Measurements from ENCODE around the gene QSER1.
"Not testable (repeated sequence)": the region's sequence is repeated elsewhere in the genome, so short reads cannot be mapped to it uniquely, and the experiment has no call there.

Gene QSER1

DNA sequence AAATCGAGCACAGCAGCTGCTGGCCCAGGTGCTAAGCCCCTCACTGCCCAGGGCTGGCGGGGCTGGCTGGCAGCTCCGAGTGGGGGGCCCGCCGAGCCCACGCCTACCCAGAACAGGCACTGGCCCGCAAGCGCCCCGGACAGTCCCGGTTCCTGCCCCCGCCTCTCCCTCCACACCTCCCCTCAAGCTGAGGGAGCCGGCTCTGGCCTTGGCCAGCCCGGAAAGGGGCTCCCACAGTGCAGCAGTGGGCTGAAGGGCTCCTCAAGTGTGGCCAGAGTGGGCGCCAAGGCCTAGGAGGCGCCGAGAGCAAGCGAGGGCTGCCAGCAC, 4.3 kb upstream of the QSER1 start:
- H3K9me3 ChIP-seq (ENCODE audit: control insufficient read depth in 5 of 5, low read length in 5 of 5); H3K9ac ChIP-seq (ENCODE audit: low read length in 5 of 5); H3K4me3 ChIP-seq (ENCODE audit: low read depth in 1 of 5, low read length in 5 of 5); H3K36me3 ChIP-seq (ENCODE audit: control insufficient read depth in 5 of 5, insufficient read depth in 5 of 5, low read length in 5 of 5); H3K27me3 ChIP-seq (ENCODE audit: control insufficient read depth in 5 of 5, insufficient read depth in 4 of 5, low read length in 5 of 5); H3K27ac ChIP-seq (ENCODE audit: low read depth, low read length): not testable (repeated sequence)
- peaks cover 0 to 11% (median 9%) of the 10 kb centered on the region in 5 donors for H3K4me1 ChIP-seq (ENCODE audit: control insufficient read depth in 5 of 5, insufficient read depth in 5 of 5, low read length in 5 of 5)

DNA sequence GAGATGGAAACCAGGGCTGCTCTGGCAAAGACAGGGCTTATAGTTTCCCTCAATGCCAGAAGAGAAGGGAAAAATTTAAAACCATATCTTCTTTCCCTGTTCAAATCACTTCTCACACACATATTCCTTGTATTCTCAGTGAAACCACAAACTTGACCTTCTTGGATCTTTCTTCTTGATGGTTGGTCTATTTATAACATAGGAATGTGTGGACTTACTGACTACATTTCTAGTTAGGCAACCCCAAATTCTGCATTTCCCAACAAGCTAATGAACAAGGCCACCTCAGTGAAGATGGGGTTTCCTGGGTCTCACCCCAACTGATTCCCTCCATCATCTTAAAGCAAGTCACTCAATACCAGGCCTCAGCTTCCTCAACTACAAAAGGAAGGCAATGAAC, 3.8 kb upstream of the QSER1 start:
- Histone ChIP-seq H3K9me3 (ENCODE audit: control insufficient read depth in 5 of 5, low read length in 5 of 5) (no peaks in the 10 kb centered on the region), H3K4me3 (ENCODE audit: low read depth in 1 of 5, low read length in 5 of 5) (no peak overlapping the region), H3K4me1 (ENCODE audit: control insufficient read depth in 5 of 5, insufficient read depth in 5 of 5, low read length in 5 of 5) (peaks cover 0 to 14% (median 9%) of the 10 kb centered on the region in 5 donors), H3K27ac (ENCODE audit: low read depth, low read length) (no peak overlapping the region), H3K36me3 (ENCODE audit: control insufficient read depth in 5 of 5, insufficient read depth in 5 of 5, low read length in 5 of 5) (no peaks in the 10 kb centered on the region), H3K27me3 (ENCODE audit: control insufficient read depth in 5 of 5, insufficient read depth in 4 of 5, low read length in 5 of 5) (no peaks in the 10 kb centered on the region), H3K9ac (ENCODE audit: low read length in 5 of 5) (no peak overlapping the region)

GRCh38 chr11:32890843-32891656, 1.6 kb upstream of the QSER1 start:
- no peak overlapping the region for H3K4me3 ChIP-seq (ENCODE audit: low read depth in 1 of 5, low read length in 5 of 5)
- peak overlapping the region in 1 of 5 donors; percentile 84 for H3K9ac ChIP-seq (ENCODE audit: low read length in 5 of 5)
- no peaks in the 10 kb centered on the region for H3K27me3 ChIP-seq (ENCODE audit: control insufficient read depth in 5 of 5, insufficient read depth in 4 of 5, low read length in 5 of 5)

DNA sequence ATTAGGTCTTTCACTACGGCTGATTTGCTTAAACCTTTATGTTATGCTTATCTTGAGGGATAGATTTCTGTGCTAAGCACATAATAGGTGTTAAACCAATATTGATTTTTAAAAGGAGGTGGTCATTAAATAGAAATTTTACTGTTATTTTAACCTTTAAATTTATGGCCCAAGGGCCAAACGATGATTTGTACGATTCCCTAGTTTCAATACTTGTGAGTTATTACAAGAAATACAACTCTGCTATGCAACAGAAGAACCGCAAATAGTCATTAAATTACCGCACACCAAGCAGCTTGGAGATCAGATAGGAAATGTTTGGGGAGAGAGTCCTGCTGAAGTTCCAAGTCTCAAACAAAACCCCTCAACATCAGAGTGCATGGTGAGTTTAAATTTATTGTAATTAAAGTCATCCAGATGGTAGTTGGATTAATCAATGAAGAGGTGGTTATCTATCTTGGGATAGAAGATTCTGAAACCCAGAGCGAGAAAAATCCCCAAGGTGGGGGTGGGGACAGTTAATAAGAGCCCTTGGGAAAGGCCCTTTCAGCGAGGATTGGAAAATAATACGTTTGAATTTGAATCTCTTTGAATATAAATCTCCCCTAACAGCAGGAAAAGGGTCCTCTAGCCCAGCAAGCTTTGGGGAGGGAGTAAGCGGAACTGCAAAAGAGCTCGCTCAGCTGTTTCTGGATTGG, 805 bp upstream of the QSER1 start:
- H3K9me3 ChIP-seq (ENCODE audit: control insufficient read depth in 5 of 5, low read length in 5 of 5), result no peaks in the 10 kb centered on the region

More at GRCh38 chr11:32890843-32891656, 1.6 kb upstream of the QSER1 start:
- Histone ChIP-seq H3K9me3 (ENCODE audit: control insufficient read depth in 5 of 5, low read length in 5 of 5) (no peaks in the 10 kb centered on the region), H3K36me3 (ENCODE audit: control insufficient read depth in 5 of 5, insufficient read depth in 5 of 5, low read length in 5 of 5) (no peaks in the 10 kb centered on the region), H3K27ac (ENCODE audit: low read depth, low read length) (no peak overlapping the region), H3K4me1 (ENCODE audit: control insufficient read depth in 5 of 5, insufficient read depth in 5 of 5, low read length in 5 of 5) (peaks cover 0 to 23% (median 18%) of the 10 kb centered on the region in 5 donors)

GRCh38 chr11:32893093-32893342, 407 bp downstream of the QSER1 start:
- peak overlapping the region in 4 of 5 donors; percentile 78 to 86 (median 82) for H3K4me3 ChIP-seq (ENCODE audit: low read depth in 1 of 5, low read length in 5 of 5)
- no peaks in the 10 kb centered on the region for H3K36me3 ChIP-seq (ENCODE audit: control insufficient read depth in 5 of 5, insufficient read depth in 5 of 5, low read length in 5 of 5)
- H3K27me3 ChIP-seq (ENCODE audit: control insufficient read depth in 5 of 5, insufficient read depth in 4 of 5, low read length in 5 of 5), result no peaks in the 10 kb centered on the region
- peak overlapping the region in 4 of 5 donors; percentile 70 to 89 (median 84) for H3K9ac ChIP-seq (ENCODE audit: low read length in 5 of 5)
- peaks cover 0 to 23% (median 18%) of the 10 kb centered on the region in 5 donors for H3K4me1 ChIP-seq (ENCODE audit: control insufficient read depth in 5 of 5, insufficient read depth in 5 of 5, low read length in 5 of 5)
- no peaks in the 10 kb centered on the region for H3K9me3 ChIP-seq (ENCODE audit: control insufficient read depth in 5 of 5, low read length in 5 of 5)
- peak overlapping the region; percentile 72 for H3K27ac ChIP-seq (ENCODE audit: low read depth, low read length)

More for the DNA sequence above, 805 bp upstream of the QSER1 start:
- peak overlapping the region; percentile 76 to 93 (median 89) for H3K9ac ChIP-seq (ENCODE audit: low read length in 5 of 5)
- H3K4me3 ChIP-seq (ENCODE audit: low read depth in 1 of 5, low read length in 5 of 5), result peak overlapping the region; percentile 80 to 90 (median 85)
- peak overlapping the region; percentile 89 for H3K27ac ChIP-seq (ENCODE audit: low read depth, low read length)
- no peaks in the 10 kb centered on the region for H3K36me3 ChIP-seq (ENCODE audit: control insufficient read depth in 5 of 5, insufficient read depth in 5 of 5, low read length in 5 of 5)
- no peaks in the 10 kb centered on the region for H3K27me3 ChIP-seq (ENCODE audit: control insufficient read depth in 5 of 5, insufficient read depth in 4 of 5, low read length in 5 of 5)
- peaks cover 0 to 23% (median 18%) of the 10 kb centered on the region in 5 donors for H3K4me1 ChIP-seq (ENCODE audit: control insufficient read depth in 5 of 5, insufficient read depth in 5 of 5, low read length in 5 of 5)

GRCh38 chr11:32893343-32894148, 935 bp downstream of the QSER1 start:
- H3K36me3 ChIP-seq (ENCODE audit: control insufficient read depth in 5 of 5, insufficient read depth in 5 of 5, low read length in 5 of 5), result no peaks in the 10 kb centered on the region
- peak overlapping the region; percentile 72 for H3K27ac ChIP-seq (ENCODE audit: low read depth, low read length)
- H3K9ac ChIP-seq (ENCODE audit: low read length in 5 of 5), result peak overlapping the region; percentile 38 to 89 (median 82)
- H3K27me3 ChIP-seq (ENCODE audit: control insufficient read depth in 5 of 5, insufficient read depth in 4 of 5, low read length in 5 of 5), result no peaks in the 10 kb centered on the region
- H3K4me3 ChIP-seq (ENCODE audit: low read depth in 1 of 5, low read length in 5 of 5), result peak overlapping the region; percentile 78 to 83 (median 82)
- H3K9me3 ChIP-seq (ENCODE audit: control insufficient read depth in 5 of 5, low read length in 5 of 5), result no peaks in the 10 kb centered on the region
- H3K4me1 ChIP-seq (ENCODE audit: control insufficient read depth in 5 of 5, insufficient read depth in 5 of 5, low read length in 5 of 5), result peaks cover 0 to 23% (median 18%) of the 10 kb centered on the region in 5 donors

DNA sequence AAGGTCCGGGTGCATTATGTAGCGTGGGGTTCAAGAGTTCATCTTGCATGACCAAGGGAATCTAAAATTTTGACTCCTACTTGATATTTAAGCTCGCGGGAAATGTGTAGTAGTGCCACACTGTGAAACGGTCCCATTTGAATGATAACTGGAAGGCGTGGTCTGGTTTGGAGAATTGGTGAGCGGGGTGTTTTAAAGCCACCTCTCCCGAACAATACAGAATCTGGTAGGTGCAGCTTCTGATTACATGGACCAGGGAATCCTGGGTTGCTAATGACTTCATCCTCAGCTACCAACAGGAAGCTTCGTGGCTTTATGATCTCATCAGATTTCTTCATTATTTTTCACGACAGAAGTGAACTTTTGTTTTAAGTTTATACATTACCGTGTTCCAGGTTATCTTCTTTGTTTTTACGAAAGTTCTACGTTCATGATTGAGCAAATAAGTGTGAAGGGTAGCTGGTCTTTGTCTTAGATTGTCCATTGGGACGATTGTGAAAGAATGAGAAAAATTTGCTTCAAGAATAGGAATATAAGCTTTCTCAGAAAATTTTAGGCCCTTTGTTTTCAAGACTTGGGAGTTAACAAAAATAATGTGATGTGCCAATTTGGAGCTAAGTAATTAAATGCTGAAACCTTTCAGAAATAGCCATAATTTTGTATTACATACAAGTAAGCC, 1.7 kb downstream of the QSER1 start:
- H3K4me1 ChIP-seq (ENCODE audit: control insufficient read depth in 5 of 5, insufficient read depth in 5 of 5, low read length in 5 of 5), result peaks cover 0 to 27% (median 20%) of the 10 kb centered on the region in 5 donors
- peak overlapping the region; percentile 72 for H3K27ac ChIP-seq (ENCODE audit: low read depth, low read length)
- H3K9ac ChIP-seq (ENCODE audit: low read length in 5 of 5), result peak overlapping the region in 4 of 5 donors; percentile 38 to 89 (median 68)

GRCh38 chr11:32894921-32895320, 2.3 kb downstream of the QSER1 start:
- Histone ChIP-seq H3K27ac (ENCODE audit: low read depth, low read length) (peak overlapping the region; percentile 72), H3K4me1 (ENCODE audit: control insufficient read depth in 5 of 5, insufficient read depth in 5 of 5, low read length in 5 of 5) (peaks cover 0 to 32% (median 21%) of the 10 kb centered on the region in 5 donors), H3K27me3 (ENCODE audit: control insufficient read depth in 5 of 5, insufficient read depth in 4 of 5, low read length in 5 of 5) (no peaks in the 10 kb centered on the region), H3K36me3 (ENCODE audit: control insufficient read depth in 5 of 5, insufficient read depth in 5 of 5, low read length in 5 of 5) (peaks cover 0 to 4% (median 0%) of the 10 kb centered on the region in 5 donors), H3K9me3 (ENCODE audit: control insufficient read depth in 5 of 5, low read length in 5 of 5) (no peaks in the 10 kb centered on the region), H3K9ac (ENCODE audit: low read length in 5 of 5) (no peak overlapping the region), H3K4me3 (ENCODE audit: low read depth in 1 of 5, low read length in 5 of 5) (peak overlapping the region in 1 of 5 donors; percentile 78)

More for the DNA sequence above, 1.7 kb downstream of the QSER1 start:
- peaks cover 0 to 1% (median 0%) of the 10 kb centered on the region in 5 donors for H3K36me3 ChIP-seq (ENCODE audit: control insufficient read depth in 5 of 5, insufficient read depth in 5 of 5, low read length in 5 of 5)
- H3K27me3 ChIP-seq (ENCODE audit: control insufficient read depth in 5 of 5, insufficient read depth in 4 of 5, low read length in 5 of 5), result no peaks in the 10 kb centered on the region
- H3K9me3 ChIP-seq (ENCODE audit: control insufficient read depth in 5 of 5, low read length in 5 of 5), result no peaks in the 10 kb centered on the region
- peak overlapping the region; percentile 78 to 83 (median 82) for H3K4me3 ChIP-seq (ENCODE audit: low read depth in 1 of 5, low read length in 5 of 5)

DNA sequence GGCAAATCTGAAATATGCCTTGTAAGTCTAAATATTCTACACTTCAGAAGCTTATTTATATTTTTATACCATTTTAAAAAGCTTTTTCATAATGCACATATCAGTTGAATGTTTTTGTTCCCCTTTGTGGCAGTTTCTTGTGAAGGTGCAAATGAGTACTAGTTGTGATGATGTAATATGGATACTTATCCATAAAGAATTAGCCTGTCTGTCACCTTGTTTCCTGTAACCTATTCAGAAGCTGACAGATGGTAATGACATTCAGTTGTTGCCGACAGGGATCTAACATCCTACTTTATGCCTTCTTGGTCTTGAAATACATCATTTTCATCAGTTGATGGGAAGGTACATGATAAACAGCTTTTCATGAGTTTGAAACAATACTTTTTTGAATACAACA, 2.9 kb downstream of the QSER1 start:
- Histone ChIP-seq H3K27ac (ENCODE audit: low read depth, low read length) (no peak overlapping the region), H3K9me3 (ENCODE audit: control insufficient read depth in 5 of 5, low read length in 5 of 5) (no peaks in the 10 kb centered on the region), H3K27me3 (ENCODE audit: control insufficient read depth in 5 of 5, insufficient read depth in 4 of 5, low read length in 5 of 5) (no peaks in the 10 kb centered on the region), H3K4me3 (ENCODE audit: low read depth in 1 of 5, low read length in 5 of 5) (no peak overlapping the region), H3K36me3 (ENCODE audit: control insufficient read depth in 5 of 5, insufficient read depth in 5 of 5, low read length in 5 of 5) (peaks cover 0 to 4% (median 0%) of the 10 kb centered on the region in 5 donors), H3K4me1 (ENCODE audit: control insufficient read depth in 5 of 5, insufficient read depth in 5 of 5, low read length in 5 of 5) (peaks cover 0 to 32% (median 21%) of the 10 kb centered on the region in 5 donors), H3K9ac (ENCODE audit: low read length in 5 of 5) (no peak overlapping the region)
